Hepatocyte (in vitro differentiated cells): Measurements from ENCODE around the gene STAU1.

ENCODE experiments used
- EZH2 ChIP-seq: fragments of 200-600 bp; sonication (generic); IDR thresholded peaks from 2 replicates; pipeline ENCODE4 v1.6.1; 2016; ENCODE audit warnings: antibody characterized with exemption, mild to moderate bottlenecking, borderline replicate concordance
- EZH2phosphoT487 ChIP-seq: fragments of 200-600 bp; sonication (generic); IDR thresholded peaks from one replicate; pipeline ENCODE4 v1.6.1; 2018; ENCODE audit warnings: antibody characterized with exemption, mild to moderate bottlenecking, low read depth, moderate library complexity; ENCODE audit not compliant: unreplicated experiment, severe bottlenecking
- TF ChIP-seq, protein P1 (sequence below): fragments of 200-600 bp; sonication (generic); IDR thresholded peaks from 2 replicates; pipeline ENCODE4 v1.5.1; 2016; ENCODE audit warnings: antibody characterized with exemption, mild to moderate bottlenecking; ENCODE audit not compliant: poor library complexity

DNA sequence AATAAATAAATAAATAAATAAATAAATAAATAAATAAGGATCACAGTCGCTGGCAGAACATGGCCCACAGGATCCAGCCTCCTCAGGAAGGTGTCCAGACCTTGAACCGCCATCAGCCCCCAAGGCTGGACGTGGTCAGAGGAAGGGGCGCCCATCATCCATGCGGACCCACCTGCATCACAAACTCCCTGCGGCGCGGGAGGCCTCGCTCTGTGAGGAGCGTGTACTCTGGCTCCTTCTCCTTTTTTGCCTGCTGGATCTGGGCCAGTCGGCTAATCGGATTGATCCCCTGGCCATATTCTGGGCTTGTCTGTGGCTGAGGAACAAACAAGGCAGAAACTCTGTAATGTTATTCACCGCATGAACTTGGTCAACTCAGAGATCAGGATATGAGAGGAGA is 65.2 kb downstream of the STAU1 start:
- TF ChIP-seq, protein P1, sequence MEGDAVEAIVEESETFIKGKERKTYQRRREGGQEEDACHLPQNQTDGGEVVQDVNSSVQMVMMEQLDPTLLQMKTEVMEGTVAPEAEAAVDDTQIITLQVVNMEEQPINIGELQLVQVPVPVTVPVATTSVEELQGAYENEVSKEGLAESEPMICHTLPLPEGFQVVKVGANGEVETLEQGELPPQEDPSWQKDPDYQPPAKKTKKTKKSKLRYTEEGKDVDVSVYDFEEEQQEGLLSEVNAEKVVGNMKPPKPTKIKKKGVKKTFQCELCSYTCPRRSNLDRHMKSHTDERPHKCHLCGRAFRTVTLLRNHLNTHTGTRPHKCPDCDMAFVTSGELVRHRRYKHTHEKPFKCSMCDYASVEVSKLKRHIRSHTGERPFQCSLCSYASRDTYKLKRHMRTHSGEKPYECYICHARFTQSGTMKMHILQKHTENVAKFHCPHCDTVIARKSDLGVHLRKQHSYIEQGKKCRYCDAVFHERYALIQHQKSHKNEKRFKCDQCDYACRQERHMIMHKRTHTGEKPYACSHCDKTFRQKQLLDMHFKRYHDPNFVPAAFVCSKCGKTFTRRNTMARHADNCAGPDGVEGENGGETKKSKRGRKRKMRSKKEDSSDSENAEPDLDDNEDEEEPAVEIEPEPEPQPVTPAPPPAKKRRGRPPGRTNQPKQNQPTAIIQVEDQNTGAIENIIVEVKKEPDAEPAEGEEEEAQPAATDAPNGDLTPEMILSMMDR, result no peak
- TF ChIP-seq EZH2, result no peak
- no peak for TF ChIP-seq EZH2phosphoT487
